Measurements from ENCODE around the gene VWF.

VWF gene

GRCh38 chr12:5912437-5913334 lies 211.8 kb downstream of the VWF start:
- no peak for DNase-seq (ENCODE audit: low read depth in 2 of 2)

DNA sequence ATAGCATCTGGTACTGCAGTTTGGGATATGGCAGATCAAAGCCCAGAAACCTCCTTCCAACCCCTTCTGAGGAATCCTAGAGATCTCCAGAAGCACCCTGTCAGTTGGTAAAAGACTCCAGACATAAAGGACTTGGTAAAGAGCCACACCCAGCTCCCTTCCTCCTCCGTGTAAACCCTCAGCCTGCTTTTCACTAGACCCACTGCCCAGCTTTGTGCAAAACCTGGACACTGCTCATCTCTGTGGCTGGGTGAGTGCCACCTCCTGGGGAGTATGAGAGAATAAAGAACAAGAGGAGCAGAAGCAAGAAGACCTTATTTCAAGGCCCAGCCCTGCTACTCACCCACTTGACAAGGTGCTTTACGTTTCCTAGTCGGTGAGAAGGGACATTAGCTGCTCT lies 212.5 kb downstream of the VWF start:
- DNase-seq (ENCODE audit: low read depth in 2 of 2): no peak

DNA sequence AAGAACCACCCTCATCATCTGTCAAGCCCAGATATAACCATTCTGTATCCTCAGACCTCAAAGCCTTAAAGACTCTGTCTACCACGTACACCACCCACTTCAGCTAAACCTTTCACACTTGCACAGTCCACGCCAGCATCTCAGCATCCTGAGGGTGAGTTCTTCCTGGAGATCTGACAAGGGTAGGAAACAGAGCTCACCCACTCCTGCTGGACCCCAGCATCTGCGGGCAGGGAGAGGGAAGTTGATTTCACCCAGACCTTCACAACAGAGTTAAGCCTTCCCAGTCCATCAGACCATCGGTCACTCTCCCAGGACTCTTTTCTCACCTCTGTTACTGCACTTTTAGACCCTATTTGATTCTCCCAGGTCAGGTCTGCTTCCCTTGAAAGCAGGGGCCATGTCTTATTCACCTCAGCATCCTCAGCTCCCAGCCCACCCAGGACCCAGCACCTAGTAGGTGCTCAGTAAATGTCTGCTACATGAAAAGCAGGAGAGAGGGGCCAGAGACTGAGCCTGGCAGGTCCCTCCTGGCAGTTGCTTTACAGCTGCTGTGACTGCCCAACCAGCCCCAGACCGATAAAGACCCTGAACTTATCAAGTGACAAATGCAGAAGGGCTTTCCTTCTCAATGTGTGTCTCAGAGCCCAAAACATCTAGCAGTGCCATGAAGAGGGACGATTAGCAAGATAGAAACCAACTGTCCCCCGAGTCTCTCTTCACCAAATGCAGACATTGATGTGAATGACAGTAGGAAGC lies 213.5 kb downstream of the VWF start:
- DNase-seq (ENCODE audit: low read depth in 2 of 2): no peak

GRCh38 chr12:5909560-5909959 lies 214.9 kb downstream of the VWF start:
- no peak for DNase-seq (ENCODE audit: low read depth in 2 of 2)

GRCh38 chr12:5908251-5908650 lies 216.2 kb downstream of the VWF start:
- DNase-seq (ENCODE audit: low read depth in 2 of 2): no peak

- no peak for DNase-seq (ENCODE audit: low read depth in 2 of 2)
Measured at GRCh38 chr12:5907807-5908206, 216.7 kb downstream of the VWF start.

DNA sequence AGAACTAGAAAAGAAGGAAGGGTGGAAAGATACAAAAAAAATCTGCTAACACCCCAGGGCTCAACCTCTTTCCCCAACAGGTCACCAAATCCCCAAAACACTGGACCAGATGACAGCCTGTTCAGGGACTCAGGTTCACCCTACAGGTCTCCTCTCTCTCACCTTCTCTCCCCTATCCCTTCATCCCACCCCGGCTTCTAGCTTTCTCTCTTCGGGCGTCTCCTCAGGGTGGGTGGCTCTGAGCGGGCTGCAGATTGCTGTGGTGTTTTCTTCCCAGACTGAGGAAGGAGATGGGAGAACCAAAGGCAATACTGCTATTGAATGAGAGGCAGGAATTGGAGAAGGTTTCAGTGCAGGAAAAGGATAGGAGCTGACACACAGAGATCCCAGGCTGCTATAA lies 218.7 kb downstream of the VWF start:
- no peak for DNase-seq (ENCODE audit: low read depth in 2 of 2)

DNA sequence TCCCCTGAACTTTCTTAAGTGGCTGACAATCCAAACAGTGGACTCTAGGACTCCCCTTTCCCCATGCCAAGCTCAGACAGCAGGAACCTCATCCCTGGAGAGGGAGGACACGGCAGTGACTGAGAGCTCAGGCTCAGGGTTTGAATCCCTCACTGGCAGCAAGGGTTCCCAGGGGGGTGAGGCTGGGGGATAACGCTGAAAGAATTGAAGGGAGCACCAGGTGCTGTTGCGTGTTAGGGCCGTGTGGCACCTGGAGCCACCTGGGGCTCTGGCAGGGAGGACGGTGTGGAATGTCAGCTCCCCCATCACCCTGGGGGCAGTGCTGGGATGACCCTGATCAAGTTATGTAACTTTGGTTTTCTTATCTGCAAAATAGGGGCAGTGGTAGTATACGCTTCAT lies 219.5 kb downstream of the VWF start:
- no peak for DNase-seq (ENCODE audit: low read depth in 2 of 2)

DNA sequence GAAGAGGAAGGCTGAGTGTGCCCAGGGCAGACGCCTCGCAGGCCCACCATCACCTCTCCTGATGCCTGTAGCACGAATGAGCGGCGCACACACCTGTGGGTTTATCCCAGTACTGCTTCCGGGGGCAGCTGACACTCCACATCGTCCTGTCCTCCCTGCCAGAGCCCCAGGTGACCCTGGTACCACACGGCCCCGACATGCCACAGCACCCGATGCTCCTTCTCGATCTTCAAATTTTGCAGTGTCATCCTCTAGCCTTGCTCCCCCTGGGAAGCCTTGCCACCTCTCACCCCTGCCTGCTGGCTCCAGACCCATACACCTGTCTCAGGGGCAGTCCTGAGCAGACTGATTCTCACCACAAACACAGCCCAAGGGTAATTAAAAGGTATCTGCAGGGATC lies 220.0 kb downstream of the VWF start:
- no peak for DNase-seq (ENCODE audit: low read depth in 2 of 2)

GRCh38 chr12:5902736-5903135 lies 221.7 kb downstream of the VWF start:
- no peak for DNase-seq (ENCODE audit: low read depth in 2 of 2)

DNA sequence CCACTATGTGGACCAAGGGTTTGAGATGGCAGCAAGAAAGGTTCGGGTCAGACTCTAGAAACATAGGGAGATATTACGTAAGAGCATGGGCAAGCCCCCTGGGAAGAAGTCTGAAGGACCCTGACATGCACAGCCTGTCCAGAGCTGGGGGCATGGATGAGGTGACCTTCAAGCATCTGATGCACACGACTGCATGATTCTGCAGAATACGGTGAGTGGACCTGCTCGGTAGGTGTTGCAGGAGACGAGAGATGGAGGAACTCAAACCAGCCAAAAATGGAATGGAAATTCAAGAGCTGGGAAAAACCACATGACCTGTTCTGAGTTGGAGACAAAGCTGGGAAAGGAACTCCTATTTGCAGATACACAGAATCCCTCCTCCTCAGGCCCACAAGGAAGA lies 223.1 kb downstream of the VWF start:
- no peak for DNase-seq (ENCODE audit: low read depth in 2 of 2)

DNA sequence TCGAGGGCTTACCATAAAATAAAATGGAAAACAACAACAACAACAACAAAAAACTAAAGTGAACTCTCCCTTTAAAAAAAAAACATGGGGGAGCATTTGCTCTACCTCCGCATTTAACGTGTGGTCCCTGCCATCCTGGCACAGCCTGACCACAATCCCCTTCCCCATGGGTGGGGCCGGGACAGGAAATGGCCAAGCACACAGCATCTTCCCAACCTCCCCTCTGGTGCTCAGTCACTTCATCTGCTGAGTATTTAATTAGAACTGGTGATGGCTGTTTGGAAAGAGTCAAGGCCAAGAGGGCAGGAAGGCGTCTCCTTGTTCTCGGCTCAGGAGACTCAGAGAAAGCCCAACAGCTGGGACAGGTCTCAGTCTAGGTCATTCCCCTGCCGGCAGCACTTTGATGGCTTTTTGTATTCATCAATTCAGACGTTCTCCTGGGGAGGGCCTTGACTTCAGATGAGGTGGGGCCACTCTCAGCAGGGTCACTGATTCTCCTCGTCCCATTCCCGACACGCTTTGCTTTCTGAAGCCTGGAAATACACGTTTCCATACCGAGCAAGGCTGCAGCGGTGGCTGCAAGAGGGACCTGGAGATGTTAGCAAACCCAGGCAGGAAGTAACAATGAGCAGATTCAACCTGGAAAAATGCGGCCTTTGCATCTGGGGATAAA lies 223.8 kb downstream of the VWF start:
- DNase-seq (ENCODE audit: low read depth in 2 of 2): no peak

- no peak for DNase-seq (ENCODE audit: low read depth in 2 of 2)
Measured at GRCh38 chr12:5900076-5900475, 224.4 kb downstream of the VWF start.

DNA sequence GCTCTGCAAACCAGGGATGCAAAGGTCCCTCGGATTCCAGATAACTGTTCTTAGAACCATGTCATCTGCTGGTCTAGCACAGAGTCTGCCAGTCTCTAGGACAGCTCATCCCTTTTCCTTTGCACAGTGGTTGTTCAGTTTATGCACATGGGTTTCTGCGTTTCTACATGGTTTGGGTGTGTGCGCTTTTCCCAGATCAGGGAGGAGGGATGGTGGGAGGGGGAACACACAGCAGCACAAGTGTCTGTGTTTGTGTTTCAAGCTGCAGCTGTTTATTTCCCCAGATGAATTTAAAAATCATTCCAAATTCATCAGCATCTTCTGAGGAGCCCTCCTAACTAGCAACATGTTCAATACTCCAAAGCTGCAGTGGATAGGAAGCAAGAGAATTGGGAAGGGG lies 224.8 kb downstream of the VWF start:
- DNase-seq (ENCODE audit: low read depth in 2 of 2): no peak

DNA sequence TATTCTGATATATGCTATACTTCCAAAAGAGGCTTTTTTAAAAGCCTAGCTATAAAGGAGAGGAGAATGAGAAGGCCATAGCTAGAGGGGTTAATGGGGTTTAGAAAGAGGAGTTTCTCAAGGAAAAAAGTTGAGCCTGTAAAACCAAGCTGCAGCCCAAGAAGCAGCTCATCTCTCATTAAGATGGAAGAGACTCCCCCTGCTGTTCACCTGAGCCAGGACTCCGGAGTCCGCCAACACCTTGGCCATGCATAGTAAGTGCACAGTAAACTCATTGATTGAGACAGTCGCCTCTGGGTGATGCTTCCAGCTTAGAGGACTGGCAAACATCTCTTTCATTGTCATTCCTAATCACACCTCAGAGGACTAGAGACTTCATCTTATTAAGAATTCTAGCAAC lies 225.6 kb downstream of the VWF start:
- no peak for DNase-seq (ENCODE audit: low read depth in 2 of 2)

All from activated CD8-positive, alpha-beta memory T cell treated with anti-CD3 and anti-CD28 coated beads for 4 hours (primary cell).